Activated CD8-positive, alpha-beta T cell treated with anti-CD3 and anti-CD28 coated beads for 36 hours (primary cell): ENCODE results near the gene B4GALT3. TPM values are rescaled to one million over a fixed set of nuclear protein-coding genes. Genes with fewer than 3 reads are reported as not detected.

Experiments used
- ATAC-seq: fragments of 200-7000 bp; cut with Tn5 transposase; one replicate; pipeline ENCODE4 v1.10.0; 2021; ENCODE audit warnings: mild to moderate bottlenecking, moderate library complexity
- CTCF ChIA-PET: fragments of 350-600 bp; sonication (Branson Sonifier 250); formaldehyde crosslinking; loops from one replicate; lab custom pipeline; 2021; ENCODE audit warnings: antibody characterized with exemption; lab: Charles Lee
- POLR2A ChIA-PET: fragments of 350-600 bp; sonication (Branson Sonifier 250); formaldehyde crosslinking; loops from one replicate; lab custom pipeline; 2021; ENCODE audit warnings: antibody characterized with exemption; lab: Charles Lee
- DNase-seq: peaks from one replicate; pipeline ENCODE4 v3.0.0-alpha.2; 2020
- H3K27ac Mint-ChIP-seq: one replicate; pipeline ENCODE4 v1.8.0; 2021; ENCODE audit warnings: mild to moderate bottlenecking, mixed read lengths
- H3K27me3 Mint-ChIP-seq: one replicate; pipeline ENCODE4 v1.8.0; 2021; ENCODE audit warnings: mixed read lengths
- H3K36me3 Mint-ChIP-seq: one replicate; pipeline ENCODE4 v1.8.0; 2021; ENCODE audit warnings: low read depth, mixed read lengths
- H3K4me1 Mint-ChIP-seq: one replicate; pipeline ENCODE4 v1.8.0; 2021; ENCODE audit warnings: low read depth, mixed read lengths
- H3K4me3 Mint-ChIP-seq: one replicate; pipeline ENCODE4 v1.8.0; 2021; ENCODE audit warnings: mild to moderate bottlenecking, moderate library complexity, mixed read lengths
- H3K9me3 Mint-ChIP-seq: one replicate; pipeline ENCODE4 v1.8.0; 2021; ENCODE audit warnings: mixed read lengths
- CTCF ChIP-seq: fragments of 200-600 bp; IDR thresholded peaks from one replicate; pipeline ENCODE4 v1.8.0; 2022; ENCODE audit warnings: antibody characterized with exemption, mild to moderate bottlenecking
- intact Hi-C: fragments of 100-400 bp; cut with micrococcal nuclease; formaldehyde crosslinking; loops from one replicate; pipeline ENCODE4 v1.10.0; 2022
- total RNA-seq, 2 experiments: library from RNA; stranded (reverse); gene quantifications; one replicate each; pipeline ENCODE4 v1.2.3, GENCODE V29; 2021

B4GALT3 gene
- total RNA-seq, 2 experiments from 2014 or later: 39.9 to 40.8 TPM

GRCh38 chr1:161159087-161159912 lies 18.0 kb downstream of the B4GALT3 start, which contains the start of gene USP21:
Gene USP21 (plus strand): TSS chr1:161159500. CDS start chr1:161160641, 1,141 bp downstream.
- Mint-ChIP-seq H3K4me3 (peak within 1 kb of the TSS; percentile 80), H3K27ac (peak within 1 kb of the TSS; percentile 84), H3K4me1 (peaks cover 61% of the 10 kb centered on the region), H3K36me3 (peaks cover 27% of the 10 kb centered on the region), H3K9me3 (no peaks in the 10 kb centered on the region), H3K27me3 (no peaks in the 10 kb centered on the region)
- POLR2A ChIA-PET: interaction anchor here (0.8 to 2.4 kb wide), 4 partner anchors 7 to 42 kb away, joined by 4 to 15 read pairs (median 6); partner anchors contain the start of genes NIT1, PFDN2 and PPOX
- ATAC-seq: peak; percentile 98
- TF ChIP-seq CTCF: no peak
- DNase-seq: peak; percentile 95
- intact Hi-C loops: no loop called here
- CTCF ChIA-PET: interaction anchor here (1.0 to 1.6 kb wide), 3 partner anchors 62 to 88 kb away, joined by 3 to 7 read pairs (median 4); partner anchors contain the start of gene TOMM40L

- DNase-seq: no peak
- ChIA-PET POLR2A (interaction anchor here (0.6 to 2.4 kb wide), 4 partner anchors 8 to 40 kb away, joined by 3 to 15 read pairs (median 6); partner anchors contain the start of gene PPOX), CTCF (interaction anchor here (0.9 to 1.7 kb wide), 10 partner anchors 8 to 87 kb away, joined by 3 to 7 read pairs (median 4); partner anchors contain the start of genes NIT1, PFDN2, PPOX and TOMM40L)
- peaks cover 23% of the 10 kb centered on the region for H3K36me3 Mint-ChIP-seq
- H3K4me1 Mint-ChIP-seq: peaks cover 56% of the 10 kb centered on the region
- H3K27me3 Mint-ChIP-seq: no peaks in the 10 kb centered on the region
- no peaks in the 10 kb centered on the region for H3K9me3 Mint-ChIP-seq
- H3K27ac Mint-ChIP-seq: peak overlapping the region; percentile 84
- no peak for ATAC-seq
- TF ChIP-seq CTCF: no peak
- intact Hi-C loops: no loop called here
- peak overlapping the region; percentile 80 for H3K4me3 Mint-ChIP-seq
Observed at GRCh38 chr1:161158316-161159010, 18.8 kb downstream of the B4GALT3 start.

- H3K36me3 Mint-ChIP-seq: peaks cover 23% of the 10 kb centered on the region
- no peak for TF ChIP-seq CTCF
- peaks cover 52% of the 10 kb centered on the region for H3K4me1 Mint-ChIP-seq
- no peaks in the 10 kb centered on the region for H3K27me3 Mint-ChIP-seq
- H3K27ac Mint-ChIP-seq: peak overlapping the region; percentile 9
- no peak for ATAC-seq
- H3K9me3 Mint-ChIP-seq: no peaks in the 10 kb centered on the region
- ChIA-PET POLR2A (interaction anchor here (0.6 to 2.4 kb wide), 6 partner anchors 9 to 98 kb away, joined by 3 to 15 read pairs (median 3); partner anchors contain the start of gene PPOX), CTCF (interaction anchor here (0.9 to 1.7 kb wide), 10 partner anchors 8 to 86 kb away, joined by 3 to 7 read pairs (median 4); partner anchors contain the start of genes NIT1, PFDN2, PPOX and TOMM40L)
- H3K4me3 Mint-ChIP-seq: no peak overlapping the region
- DNase-seq: no peak
- intact Hi-C loops: no loop called here
Observed at GRCh38 chr1:161157867-161158266, 19.4 kb downstream of the B4GALT3 start.

GRCh38 chr1:161153682-161154337 lies 23.5 kb downstream of the B4GALT3 start, which contains the start of gene UFC1:
Gene UFC1 (plus strand): TSS chr1:161153978. CDS start chr1:161153998, 20 bp downstream.
- no peaks in the 10 kb centered on the region for H3K9me3 Mint-ChIP-seq
- ChIA-PET CTCF (interaction anchor here (0.7 to 5.5 kb wide), 6 partner anchors 11 to 317 kb away, joined by 3 to 50 read pairs (median 4); partner anchors contain the start of genes PPOX and TOMM40L), POLR2A (interaction anchor here (0.6 to 4.1 kb wide), 18 partner anchors 11 to 181 kb away, joined by 3 to 34 read pairs (median 4); partner anchors contain the start of genes ARHGAP30, B4GALT3, DEDD and PPOX)
- no peak for TF ChIP-seq CTCF
- intact Hi-C loops: no loop called here
- peaks cover 12% of the 10 kb centered on the region for H3K36me3 Mint-ChIP-seq
- ATAC-seq: peak; percentile 95
- DNase-seq: peak; percentile 90
- H3K4me3 Mint-ChIP-seq: peak within 1 kb of the TSS; percentile 95
- H3K4me1 Mint-ChIP-seq: peaks cover 19% of the 10 kb centered on the region
- H3K27ac Mint-ChIP-seq: peak within 1 kb of the TSS; percentile 99
- no peaks in the 10 kb centered on the region for H3K27me3 Mint-ChIP-seq
